Thoracic aorta endothelial cell (primary cell): ENCODE measurements around the gene CD34. TPM values are rescaled to one million over a fixed set of nuclear protein-coding genes. Genes with fewer than 3 reads are reported as not detected.

Experiments used
- total RNA-seq: library from RNA; depleted of rRNA; stranded (reverse); fragments of >200 nt; gene quantifications from 2 replicates; pipeline ENCODE4 v1.2.3, GENCODE V29; 2012

Gene CD34, protein sequence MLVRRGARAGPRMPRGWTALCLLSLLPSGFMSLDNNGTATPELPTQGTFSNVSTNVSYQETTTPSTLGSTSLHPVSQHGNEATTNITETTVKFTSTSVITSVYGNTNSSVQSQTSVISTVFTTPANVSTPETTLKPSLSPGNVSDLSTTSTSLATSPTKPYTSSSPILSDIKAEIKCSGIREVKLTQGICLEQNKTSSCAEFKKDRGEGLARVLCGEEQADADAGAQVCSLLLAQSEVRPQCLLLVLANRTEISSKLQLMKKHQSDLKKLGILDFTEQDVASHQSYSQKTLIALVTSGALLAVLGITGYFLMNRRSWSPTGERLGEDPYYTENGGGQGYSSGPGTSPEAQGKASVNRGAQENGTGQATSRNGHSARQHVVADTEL
- total RNA-seq, result 18.7 and 47.7 TPM in 2 replicates

DNA sequence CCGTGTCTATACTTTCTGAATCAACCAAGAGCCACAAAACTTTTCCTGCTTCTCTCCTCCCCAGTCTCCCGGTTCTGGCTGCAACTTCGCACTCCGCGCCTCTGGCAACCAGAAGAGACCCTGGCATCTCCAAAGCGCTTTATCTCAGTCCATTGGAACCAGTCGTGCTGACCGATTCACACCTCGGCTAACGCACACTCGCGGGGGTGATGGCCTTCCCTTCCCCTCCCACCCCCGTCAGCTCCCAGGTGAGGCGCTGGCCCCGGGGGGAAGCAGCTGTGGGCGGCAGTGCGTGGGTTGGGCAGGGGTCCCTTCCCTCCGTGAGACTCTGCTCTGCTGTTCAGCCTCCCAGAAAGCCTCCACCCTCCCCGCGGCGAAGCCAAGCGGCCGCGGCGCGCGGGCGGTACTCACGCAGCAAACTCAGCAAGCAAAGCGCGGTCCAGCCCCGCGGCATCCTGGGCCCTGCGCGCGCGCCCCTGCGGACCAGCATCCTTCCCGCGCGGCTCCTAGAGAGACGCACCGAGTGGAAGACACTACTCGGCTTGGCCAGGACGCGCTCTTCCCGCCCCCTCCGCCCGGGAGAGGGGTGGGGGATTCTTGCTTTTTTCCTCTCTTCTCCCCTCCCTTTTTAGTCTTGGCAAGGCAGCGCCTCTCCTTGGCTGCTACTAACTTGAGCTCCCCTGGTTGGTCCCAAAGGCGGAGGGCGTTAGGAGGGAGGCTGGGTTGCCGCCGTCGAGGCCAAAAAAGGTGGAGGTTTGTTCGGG is at the start of gene CD34:
CD34 (minus strand) TSS at position 535 of the 764 bp plus-strand sequence; CDS start at position 490, 45 bp downstream.

Other genes with a start within 250 kb of the CD34 start
- gene CD46, start 159.1 kb downstream of the CD34 start, total RNA-seq, result 214 and 335 TPM in 2 replicates